ENCODE results near the gene C4orf50. TPM values are rescaled to one million over a fixed set of nuclear protein-coding genes. Genes with fewer than 3 reads are reported as not detected.

C4orf50 gene
- total RNA-seq, 2 donors from 2014 or later = 0.03 TPM

DNA sequence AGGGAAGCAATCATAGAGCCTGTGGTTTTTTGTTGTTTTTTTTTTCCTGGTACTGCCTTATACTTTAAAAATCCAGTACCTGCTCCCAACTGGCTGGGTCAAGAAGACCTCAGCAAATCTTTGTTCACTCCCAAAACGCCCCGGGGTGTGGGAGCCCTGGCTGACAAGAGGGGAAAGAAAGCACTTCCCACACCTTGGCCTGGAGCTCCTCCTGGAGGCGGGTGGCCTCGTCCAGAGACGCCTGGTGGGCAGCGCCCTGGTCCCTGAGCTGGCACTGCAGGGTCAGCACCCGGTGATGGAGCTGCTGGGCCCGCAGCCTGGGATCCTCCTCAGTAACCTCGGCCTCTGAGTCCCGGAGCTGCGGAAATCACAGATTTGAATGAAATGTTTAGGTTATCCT, 38.2 kb downstream of the C4orf50 start:
- intact Hi-C loops (cut with DNase I) = no loop called here
- ATAC-seq (no peak), DNase-seq (no peak)

DNA sequence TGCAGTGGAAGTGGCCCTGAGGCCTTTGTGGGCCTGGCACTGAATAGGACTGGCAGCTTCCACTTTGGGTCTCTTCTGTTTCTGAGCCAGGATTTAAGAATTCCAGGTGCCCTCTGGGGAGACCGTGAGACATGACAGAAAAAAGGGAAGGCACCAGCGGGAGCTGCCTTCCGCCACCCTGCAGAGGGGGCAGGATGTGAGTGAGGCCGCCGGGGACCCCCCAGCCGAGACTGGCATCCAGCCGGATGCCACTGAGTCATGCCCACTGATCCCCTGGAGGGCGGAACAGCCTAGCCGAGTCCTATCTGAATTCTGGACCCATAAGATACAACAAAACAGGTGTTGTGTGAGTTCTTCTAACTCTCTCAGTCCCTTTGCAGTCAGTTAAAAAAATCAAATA, 41.3 kb downstream of the C4orf50 start:
- no peak for ATAC-seq
- no peak for DNase-seq
- intact Hi-C loops (cut with DNase I) = no loop called here

- DNase-seq (no peak), ATAC-seq (no peak)
- intact Hi-C loops (cut with DNase I) = no loop called here
Observed at GRCh38 chr4:5976431-5976830, 41.8 kb downstream of the C4orf50 start.

DNA sequence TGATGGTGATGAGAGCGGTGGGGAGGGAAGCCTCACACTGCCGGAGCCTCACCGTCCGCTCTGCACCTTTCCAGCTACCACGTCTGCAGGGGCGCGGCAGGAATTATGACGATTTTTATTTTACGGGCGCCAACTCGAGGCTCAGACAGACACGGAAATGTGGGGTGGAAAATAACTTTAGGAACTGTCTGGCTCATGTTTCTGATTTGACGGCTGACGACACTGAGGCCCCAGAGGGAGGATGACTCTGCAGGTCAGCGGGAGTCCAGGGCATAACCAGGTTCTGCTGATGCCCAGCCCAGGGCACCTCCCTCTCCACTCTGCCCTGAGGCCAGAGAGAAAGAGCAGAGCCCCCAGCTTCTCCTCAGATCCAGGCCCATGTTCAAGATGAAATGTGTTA, 43.9 kb downstream of the C4orf50 start:
- intact Hi-C loops (cut with DNase I) = no loop called here
- ATAC-seq (no peak), DNase-seq (no peak)

GRCh38 chr4:5973486-5974220, 44.6 kb downstream of the C4orf50 start:
- intact Hi-C loops (cut with DNase I) = no loop called here
- ATAC-seq (no peak), DNase-seq (no peak)

DNA sequence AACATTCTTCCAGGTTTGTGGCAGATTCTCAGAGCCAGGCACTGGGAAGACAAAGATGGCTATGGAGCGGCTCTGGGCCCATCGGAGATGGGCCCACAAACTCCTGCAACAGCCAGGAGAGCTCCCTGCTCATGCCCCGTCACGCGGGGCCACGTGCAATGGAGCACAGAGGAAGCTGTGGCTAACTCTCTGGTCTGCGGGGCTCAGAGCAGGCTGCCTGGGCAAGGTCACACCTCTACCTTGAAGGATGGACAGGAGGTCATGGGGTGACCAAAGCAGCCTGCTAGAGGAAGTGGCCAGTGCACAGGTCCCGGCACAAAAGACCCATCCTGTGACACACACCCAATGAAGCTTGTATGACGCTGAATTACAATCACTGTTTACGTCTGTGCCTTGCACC, 45.2 kb downstream of the C4orf50 start:
- no peak for ATAC-seq
- DNase-seq = no peak
- intact Hi-C loops (cut with DNase I) = no loop called here

DNA sequence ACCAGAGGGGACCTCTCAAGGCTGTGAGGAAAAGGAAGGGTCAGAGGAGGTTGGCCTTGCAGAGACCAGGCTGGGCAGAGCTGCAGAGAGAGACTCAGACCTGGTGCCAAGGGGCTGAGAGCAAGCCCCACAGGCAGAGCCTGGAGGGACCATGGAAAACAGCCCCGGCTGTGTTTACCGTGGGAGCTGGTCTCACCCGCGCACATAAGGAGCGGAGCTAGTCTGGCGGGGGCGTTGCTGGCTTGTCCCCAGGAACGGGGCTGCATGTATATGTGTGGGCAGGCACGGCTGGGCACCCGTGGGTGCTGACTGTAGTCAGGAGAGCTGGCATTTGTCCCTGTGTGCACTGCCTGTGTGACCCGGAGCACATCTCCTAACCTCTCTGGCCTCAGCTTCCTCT, 45.7 kb downstream of the C4orf50 start:
- intact Hi-C loops (cut with DNase I) = no loop called here
- ATAC-seq (no peak), DNase-seq (no peak)

GRCh38 chr4:5971078-5971450, 47.2 kb downstream of the C4orf50 start:
- DNase-seq (no peak), ATAC-seq (no peak)
- intact Hi-C loops (cut with DNase I) = no loop called here

- intact Hi-C loops (cut with DNase I) = no loop called here
- no peak for DNase-seq
Observed at GRCh38 chr4:5970381-5971077, 47.7 kb downstream of the C4orf50 start.

GRCh38 chr4:5969777-5970176, 48.5 kb downstream of the C4orf50 start:
- ATAC-seq (no peak), DNase-seq (no peak)
- intact Hi-C loops (cut with DNase I) = no loop called here

More at GRCh38 chr4:5970381-5971077, 47.7 kb downstream of the C4orf50 start:
- ATAC-seq = no peak

DNA sequence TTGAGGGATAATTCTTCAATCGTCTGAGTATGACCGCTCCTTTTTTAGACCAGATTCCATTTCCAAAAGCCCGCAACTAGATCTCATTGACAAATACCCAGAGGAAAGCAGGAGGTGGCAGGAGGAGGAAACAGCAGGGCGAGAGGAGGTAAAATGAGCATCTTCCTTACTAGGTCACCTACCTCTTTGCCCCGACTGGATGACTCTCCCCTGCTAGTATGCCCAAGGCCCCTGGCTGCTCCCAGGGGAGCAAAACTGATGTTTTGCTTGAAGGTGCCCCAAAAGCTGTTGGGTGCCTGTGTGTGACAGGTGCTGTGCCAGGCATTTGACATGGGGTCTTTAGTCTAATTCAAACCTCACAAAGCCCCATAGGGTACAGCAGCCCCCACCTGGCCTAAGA, 48.9 kb downstream of the C4orf50 start:
- ATAC-seq (no peak), DNase-seq (no peak)
- intact Hi-C loops (cut with DNase I) = no loop called here

GRCh38 chr4:5968246-5968645, 50.0 kb downstream of the C4orf50 start:
- ATAC-seq (no peak), DNase-seq (no peak)
- intact Hi-C loops (cut with DNase I) = no loop called here

- ATAC-seq = no peak
- no peak for DNase-seq
- intact Hi-C loops (cut with DNase I) = no loop called here
Observed at GRCh38 chr4:5967783-5968182, 50.4 kb downstream of the C4orf50 start.

GRCh38 chr4:5965225-5965624, 53.0 kb downstream of the C4orf50 start:
- DNase-seq (no peak), ATAC-seq (no peak)
- intact Hi-C loops (cut with DNase I) = no loop called here

- intact Hi-C loops (cut with DNase I) = no loop called here
- no peak for DNase-seq
- no peak for ATAC-seq
Observed at GRCh38 chr4:5964030-5964429, 54.2 kb downstream of the C4orf50 start.

DNA sequence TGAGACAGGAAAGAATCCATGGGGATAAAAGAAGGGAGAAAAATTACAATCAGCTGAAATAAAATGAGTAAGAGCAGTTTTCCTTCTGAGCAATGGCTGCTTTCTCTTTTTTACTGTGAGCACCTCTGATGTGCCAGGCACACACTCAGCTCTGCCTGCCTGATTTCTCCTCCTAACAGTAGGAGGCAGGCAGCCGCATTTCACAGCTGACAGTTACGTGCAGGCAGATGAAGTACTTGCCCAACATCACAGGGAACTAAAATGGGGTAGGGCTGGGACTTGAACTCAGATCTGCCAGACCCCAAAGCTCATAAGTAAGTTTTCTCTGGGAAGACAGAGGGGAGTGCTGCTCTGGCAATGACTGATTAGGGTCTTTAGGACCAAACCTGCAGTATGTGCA, 54.6 kb downstream of the C4orf50 start:
- no peak for DNase-seq
- intact Hi-C loops (cut with DNase I) = no loop called here
- ATAC-seq = no peak

DNA sequence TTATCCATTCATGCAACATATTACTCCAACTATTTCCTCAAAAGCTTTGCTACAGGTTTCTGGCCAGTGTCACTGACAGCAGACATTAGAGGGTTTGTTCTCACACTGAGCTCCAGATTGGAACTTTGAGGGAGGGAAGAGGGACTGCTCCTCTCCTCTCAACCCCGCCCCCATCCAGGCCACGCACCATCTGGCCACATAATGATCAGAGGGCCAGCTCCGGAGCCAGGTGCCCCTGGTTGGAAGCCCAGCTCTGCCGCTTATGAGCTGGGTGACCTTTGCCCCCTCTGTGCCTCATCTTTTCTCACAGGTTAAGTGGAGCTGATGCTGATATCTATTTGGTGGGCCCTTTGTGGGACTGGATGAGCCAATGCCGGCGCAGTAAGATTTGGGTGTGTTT, 55.8 kb downstream of the C4orf50 start:
- no peak for ATAC-seq
- intact Hi-C loops (cut with DNase I) = no loop called here
- no peak for DNase-seq

DNA sequence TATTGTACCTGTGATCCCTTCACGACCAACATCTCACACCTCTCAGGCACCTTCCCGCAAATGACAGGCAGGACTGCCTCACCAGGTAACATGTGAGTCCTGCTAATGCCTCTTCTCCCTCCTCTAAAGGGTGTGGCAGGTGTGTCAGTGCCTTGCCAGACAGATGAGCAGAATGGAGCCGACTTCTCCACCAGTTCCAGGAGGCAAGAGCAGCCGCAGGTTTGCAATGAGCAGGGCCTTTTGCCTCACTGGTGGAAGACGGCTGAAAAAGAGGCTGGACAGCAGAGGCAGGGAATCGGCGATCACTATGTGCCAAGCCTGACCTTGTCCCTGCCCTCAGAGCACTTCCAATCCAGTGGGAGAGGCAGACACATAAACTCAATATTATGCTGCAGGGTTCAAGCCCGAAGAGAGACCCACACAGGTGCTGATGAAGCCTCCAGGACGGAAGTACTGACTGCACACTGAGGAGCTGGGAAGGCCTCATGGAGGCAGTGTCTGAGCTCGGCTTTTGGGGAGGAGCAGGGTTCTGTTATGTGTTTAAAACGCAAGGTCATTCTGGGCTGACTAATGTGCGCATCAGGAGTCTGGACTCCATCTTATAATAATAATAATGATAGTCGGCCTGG, 57.9 kb downstream of the C4orf50 start:
- no peak for ATAC-seq
- intact Hi-C loops (cut with DNase I) = no loop called here
- no peak for DNase-seq

DNA sequence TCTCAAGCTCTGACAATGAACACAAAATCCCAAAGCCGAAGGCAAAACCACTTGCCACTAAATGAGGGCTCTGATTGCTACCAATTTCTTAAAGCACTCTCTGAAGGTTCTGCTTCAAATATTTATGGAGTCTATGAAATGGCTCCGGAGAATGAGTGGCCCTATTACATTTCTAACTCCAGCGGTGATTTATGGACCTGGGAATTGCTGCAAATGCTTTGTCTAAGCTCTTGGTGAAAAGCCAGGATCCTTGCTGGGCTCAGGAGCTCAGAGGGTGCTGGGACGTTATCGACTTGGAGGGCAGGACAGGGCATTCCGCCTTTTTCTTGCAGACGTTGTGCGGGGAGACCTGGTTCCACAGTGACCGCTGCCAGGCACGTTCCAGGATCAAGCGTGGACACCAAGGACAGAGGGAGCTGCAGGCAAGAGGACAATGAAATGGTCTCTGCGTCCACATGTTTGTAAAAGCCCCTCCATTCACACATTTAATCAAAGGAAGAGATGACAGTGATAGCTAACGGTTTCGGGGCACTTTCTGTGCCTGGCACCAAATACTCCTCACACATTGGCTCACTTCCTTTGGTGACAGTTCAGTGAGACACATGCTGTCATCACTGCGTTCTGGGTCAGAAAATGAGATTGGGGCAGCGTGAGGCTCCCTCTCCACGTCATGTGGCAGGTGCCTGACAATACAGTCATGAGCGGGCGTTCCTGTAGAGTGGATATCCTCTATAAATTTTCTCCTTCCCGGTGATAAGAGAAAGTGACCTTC, 58.8 kb downstream of the C4orf50 start:
- no peak for DNase-seq
- ATAC-seq = no peak
- intact Hi-C loops (cut with DNase I) = no loop called here

DNA sequence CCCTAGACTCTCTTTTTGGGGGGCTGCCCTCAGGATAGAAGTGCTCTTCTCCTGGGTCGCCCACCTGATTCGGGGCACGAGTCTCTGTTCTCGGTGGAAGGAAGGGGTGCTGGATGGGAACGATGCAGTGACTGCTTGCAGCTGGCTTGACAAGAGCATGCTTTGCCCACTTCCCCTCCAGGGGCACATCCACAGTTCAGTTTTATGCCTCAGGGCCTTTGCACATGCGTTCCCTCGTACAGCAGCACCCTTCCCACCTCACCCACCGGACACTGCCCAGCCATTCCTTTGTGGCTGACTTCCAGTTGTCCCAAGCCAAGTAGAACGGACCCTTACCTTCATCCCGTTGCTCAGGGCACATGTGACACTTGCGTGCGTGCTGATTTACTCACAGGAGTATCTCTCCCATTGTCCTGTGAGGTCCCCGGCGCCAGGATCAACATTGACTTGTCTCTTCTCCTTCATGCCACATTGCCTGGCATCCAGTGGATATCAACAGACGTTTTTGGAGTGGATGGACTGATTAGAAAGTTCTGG, 60.0 kb downstream of the C4orf50 start:
- intact Hi-C loops (cut with DNase I) = no loop called here
- DNase-seq (no peak), ATAC-seq (no peak)
